ENCODE results near the gene SGTA.
A peak's percentile ranks its signal among the peaks of the same experiment; 100 is the strongest.
"Not testable (repeated sequence)": the region's sequence is repeated elsewhere in the genome, so short reads cannot be mapped to it uniquely, and the experiment has no call there.

Gene SGTA

DNA sequence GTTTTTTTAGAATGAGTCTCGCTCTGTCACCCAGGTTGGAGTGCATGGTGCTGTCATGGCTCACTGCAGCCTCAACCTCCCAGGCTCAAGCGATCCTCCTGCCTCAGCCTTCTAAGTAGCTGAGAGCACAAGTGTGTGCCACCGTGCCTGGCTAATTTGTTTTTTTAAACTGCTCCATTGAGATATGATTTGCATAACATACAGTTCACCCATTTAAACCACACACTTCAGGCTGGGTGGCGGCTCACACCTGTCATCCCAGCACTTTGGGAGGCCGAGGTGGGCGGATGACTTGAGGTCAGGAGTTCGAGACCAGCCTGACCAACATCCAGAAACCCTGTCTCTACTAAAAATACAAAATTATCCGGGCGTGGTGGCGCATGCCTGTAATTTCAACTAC is 9.6 kb upstream of the SGTA start:
- DNase-seq, result not testable (repeated sequence)

DNA sequence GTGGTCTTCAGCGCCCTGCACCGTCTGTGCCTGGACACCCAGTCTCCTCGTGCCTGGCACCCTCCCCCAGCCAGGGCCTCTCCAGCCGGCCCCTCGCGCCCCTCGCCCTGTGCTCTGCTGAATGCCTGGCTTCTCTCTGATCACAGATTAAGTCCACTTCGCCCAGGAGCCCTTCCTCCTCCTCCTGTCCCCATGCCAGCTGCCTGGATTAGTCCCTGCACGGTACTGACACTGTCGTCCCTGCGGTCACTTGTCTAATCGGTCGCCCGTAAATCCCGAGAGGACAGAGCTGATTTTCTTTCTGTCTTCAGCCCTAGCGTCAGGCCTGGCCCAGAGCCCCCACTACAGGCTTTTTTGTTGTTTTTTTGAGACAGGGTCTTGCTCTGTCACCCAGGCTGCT is 8.8 kb upstream of the SGTA start:
- DNase-seq, result no peak

DNA sequence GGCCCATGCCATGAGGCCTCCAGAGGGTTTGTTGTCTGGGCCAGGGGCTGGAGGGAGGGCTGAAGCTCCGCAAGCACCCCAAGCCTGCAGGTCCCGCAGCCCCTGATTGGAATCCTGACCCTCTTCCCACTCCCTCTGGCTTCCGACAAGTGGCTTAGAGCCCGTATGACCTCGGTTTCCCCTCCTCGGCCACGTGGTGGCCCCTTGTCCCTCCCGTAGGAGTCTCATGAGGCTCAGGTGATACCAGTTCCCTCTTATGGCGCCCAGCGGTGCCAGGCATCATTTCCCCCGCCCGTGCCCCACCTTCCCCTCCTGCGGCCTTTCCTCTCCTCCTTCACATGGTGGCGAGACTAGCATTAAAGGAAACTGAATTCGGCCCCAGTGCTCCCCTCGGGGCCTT is 8.4 kb upstream of the SGTA start:
- DNase-seq, result no peak

DNA sequence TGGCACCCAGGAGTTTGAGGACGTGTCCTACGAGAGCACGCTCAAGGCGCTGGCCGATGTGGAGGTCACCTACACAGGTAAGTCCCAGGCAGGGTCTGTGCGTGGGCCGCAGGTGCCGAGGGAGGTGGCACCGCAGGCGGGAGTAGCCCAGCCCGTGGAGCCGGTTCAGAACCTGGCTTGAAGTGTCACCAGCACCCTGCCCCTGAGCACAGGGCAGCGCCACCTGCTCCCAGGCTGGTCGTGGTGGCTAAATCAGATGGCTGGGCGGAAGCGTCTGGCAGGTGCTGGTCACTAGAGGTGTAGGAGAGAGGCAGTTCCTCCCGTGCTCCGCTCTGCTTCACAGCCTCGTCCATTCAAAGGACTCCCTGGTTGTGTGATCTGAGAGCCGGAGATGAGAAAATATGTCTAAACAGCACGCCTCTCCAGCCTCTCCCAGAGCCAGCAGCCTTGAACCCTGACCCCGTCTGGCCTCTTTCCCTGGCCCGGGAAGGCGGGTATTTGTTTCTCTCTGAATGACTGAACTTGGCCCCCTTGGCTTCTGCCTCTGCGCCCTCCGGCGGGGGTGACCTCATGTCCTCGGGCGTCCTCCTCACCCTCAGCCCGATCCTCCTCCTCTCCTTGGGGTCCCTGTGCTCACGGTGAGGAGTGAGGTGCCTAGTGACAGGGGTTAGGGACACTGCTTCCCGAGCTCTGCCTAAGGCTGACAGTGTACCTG is 7.6 kb upstream of the SGTA start:
- DNase-seq, result no peak

DNA sequence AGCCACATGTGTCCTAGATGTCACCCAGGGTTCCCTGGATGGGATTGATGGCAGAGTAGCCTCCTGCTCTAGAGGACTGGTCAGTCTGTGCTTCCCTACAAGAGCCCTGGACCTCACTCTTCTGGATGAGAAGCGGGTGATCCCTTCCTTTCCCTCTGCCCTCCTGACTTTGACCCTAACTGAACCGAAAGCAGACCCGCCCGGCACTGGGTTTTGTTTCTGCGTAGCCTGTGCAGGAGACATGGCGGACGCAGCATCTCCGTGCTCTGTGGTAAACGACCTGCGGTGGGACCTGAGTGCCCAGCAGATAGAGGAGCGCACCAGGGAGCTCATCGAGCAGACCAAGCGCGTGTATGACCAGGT is 7.1 kb upstream of the SGTA start:
- DNase-seq, result no peak

DNA sequence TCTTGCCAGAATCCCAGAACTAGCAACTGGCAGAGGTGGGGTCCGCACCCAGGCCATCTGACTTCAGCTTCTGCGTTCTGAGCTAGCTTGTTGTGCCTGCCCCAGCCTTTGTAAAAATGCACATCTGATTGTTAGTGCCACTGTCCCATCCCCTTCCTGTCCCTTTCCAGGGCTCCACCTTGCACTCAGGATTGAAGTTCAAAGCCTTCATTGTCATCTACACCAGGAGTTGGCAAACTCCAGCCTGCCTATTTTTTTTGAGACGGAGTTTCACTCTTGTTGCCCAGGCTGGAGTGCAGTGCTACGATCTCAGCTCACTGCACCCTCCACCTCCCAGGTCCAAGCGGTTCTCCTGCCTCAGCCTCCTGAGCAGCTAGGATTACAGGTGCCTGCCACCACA is 5.2 kb upstream of the SGTA start:
- no peak for DNase-seq

DNA sequence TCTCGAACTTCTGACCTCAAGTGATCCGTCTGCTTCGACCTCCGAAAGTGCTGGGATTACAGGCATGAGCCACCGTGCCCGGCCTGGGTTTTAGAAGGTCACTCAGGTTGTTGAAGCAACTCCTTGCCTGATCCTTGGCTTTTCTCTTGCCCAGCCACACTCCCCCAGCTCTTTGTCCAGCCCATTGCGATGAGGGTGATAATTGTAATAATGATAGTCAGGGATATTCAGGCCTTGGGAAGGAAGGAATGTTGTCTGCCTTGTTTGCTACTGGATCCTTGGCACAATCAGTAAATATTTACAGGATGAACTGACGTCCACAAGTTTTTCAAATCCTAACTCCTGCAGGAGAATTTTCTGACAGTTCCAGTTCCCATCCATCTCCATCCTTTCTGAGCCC is 4.0 kb upstream of the SGTA start:
- no peak for DNase-seq

DNA sequence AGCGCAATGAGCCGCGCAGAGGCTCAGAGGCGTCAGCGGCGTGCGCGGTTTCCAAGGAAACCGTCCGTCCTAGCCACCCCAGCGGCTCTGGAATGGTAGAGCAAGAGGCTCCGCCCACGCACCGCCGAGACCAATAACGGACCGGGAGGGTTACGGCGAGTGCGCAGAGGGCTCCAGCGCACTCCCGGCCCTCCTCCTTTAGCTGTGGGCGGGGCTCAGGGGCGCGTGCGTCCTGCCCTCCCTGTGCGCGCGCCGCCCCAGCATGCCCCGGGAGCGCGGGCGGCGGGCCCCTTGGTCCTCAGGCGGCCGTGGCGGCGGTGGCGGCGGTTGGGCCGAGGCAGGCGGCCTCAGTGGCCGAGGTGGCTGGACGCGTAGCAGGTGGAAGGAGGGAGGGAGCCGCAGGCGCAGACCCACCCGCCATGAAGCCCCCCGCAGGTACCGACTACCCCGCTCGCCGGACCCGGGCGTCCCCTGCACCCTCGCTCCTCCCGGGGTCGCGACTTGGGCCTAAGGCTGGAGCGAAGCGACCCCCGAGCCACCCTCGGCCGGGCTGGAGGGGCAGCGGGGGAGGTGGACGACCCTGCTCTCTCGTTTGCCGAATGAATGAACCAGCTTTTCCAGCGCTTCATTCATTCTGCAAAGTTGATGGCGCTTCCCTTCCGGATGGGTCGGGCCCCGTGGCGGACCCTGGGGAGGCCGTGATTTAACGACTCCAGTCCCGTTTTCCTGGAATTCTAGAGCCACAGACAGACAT is 2.3 kb upstream of the SGTA start, which contains the start of gene THOP1:
THOP1 (plus strand) TSS at position 260 of the 754 bp plus-strand sequence; CDS start at position 420, 160 bp downstream.
- peak; percentile 98 for DNase-seq

DNA sequence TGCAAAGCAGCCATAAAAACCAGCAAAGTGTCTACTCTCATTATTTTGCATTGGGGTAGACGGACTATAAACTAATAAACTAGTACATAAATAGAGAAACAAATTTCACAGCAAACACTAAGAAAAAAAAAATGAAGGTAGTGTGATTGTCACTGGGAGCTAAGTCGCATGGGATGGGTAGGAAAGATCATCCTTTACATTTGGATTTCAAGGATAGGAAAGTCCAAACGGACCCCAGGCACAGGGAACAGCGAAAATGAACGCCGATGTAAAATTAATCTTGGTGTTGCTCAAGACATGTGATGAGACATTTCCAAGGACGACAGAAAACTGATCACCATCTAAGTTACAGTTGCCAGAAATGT is 690 bp upstream of the SGTA start:
- DNase-seq, result no peak

DNA sequence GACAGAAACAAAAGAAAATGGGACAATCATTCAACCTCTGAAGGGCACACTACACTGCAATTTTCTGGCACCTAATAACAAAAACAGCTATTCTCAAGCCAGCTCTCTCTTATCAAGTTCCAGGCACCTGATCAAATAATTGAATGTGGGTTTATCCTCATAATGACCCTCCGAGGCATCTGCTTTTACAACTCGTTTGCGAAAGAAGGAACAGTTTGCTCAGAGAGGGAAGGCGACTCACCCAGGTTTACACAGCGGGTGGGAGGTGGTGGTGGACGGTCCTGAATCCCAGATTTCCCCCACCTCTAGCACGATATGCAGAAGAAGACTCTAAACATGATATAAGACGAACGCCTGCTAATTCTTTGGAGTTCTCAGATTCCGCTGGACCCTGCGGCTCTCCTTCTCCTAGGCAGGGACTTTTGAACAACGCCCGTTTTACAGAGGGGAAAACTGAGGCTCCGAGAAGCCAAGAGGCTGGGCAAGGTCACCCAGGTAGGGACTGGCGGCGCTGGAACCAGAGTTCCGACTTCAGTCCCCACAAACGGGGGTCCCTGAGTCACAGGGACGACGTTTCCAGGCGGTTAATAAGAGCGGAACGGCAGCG is 641 bp downstream of the SGTA start:
- DNase-seq, result no peak

DNA sequence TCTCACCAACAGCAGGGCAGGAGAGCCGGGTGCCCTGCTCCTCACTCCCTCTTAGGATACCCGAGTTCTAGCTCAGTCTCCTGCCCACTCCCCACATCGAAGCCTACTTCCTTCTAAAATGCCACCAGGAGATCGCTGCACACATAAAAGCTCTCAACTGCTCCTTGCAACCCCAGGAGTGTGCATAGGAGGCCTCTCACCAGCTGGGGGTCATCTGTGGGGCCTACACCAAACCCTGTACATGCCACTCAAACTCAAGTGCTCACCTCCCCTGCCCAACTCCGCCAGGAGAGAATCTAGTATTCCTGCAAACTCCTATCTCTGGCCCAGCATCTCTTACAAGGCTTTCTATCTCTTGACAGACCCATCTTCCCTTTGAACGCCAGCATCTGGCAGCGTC is 2.8 kb downstream of the SGTA start:
- no peak for DNase-seq

DNA sequence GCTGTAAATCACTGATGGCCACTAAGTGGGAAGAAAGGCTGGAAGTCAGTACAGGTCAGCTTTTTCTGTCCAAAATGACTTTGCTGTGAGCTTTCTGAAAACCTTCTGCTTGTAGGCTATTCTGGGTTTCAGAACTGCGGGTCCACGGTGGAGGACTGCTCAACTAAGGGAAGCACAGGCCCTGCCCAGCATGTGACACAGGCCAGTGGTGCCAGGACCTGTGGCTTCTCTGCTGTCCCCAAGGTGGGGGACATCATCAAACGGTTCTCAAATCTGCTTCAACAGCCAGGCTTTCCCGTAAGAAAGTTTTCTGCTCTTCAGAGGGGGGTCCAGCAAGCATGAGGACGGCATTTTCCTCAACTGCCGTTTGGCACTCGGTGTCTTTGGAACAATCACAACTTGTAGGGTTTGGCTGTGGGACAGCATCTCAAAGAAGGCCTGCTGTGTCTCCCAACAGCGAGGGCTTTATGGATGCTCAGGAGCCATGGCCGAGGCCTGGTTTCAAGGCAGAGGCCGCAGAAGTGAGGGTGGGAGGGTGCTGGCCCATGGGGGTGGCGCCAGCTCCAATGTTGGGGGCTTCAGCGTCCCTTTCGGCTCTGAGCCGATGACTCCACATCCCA is 3.8 kb downstream of the SGTA start:
- no peak for DNase-seq

DNA sequence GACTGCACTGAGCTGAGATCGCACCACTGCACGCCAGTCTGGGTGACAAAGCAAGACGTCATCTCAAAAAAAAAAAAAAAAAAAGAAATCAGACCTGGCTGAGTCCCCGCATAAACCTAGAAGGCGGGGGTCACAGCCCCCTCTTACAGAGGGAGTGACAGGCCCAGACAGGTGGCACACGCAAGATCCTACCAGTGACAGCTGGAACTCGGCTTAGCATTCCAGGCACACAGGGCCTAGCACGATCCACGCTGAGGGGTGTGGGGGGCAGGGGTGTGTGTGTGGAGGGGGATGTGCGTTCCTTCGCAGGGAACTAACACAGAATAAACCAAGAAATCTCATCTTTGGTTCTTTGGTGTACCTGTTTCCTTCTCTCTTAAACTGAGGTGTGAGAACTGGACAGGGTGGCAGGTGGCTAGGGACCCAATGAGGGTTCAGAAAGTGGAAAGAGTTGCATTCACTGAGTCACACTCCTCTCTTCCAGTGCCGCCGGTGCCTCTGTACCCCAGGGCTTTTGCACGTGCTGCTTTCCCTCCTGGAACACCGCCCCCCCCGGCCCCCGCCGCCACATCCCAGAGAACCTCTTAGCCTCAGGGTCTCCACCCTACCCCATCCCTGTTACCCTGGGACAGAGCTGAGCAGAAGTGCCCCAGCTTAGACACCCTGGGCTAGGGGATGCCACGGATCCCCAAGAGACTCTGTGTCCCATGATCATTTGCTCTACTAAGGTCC is 5.0 kb downstream of the SGTA start:
- DNase-seq, result no peak

DNA sequence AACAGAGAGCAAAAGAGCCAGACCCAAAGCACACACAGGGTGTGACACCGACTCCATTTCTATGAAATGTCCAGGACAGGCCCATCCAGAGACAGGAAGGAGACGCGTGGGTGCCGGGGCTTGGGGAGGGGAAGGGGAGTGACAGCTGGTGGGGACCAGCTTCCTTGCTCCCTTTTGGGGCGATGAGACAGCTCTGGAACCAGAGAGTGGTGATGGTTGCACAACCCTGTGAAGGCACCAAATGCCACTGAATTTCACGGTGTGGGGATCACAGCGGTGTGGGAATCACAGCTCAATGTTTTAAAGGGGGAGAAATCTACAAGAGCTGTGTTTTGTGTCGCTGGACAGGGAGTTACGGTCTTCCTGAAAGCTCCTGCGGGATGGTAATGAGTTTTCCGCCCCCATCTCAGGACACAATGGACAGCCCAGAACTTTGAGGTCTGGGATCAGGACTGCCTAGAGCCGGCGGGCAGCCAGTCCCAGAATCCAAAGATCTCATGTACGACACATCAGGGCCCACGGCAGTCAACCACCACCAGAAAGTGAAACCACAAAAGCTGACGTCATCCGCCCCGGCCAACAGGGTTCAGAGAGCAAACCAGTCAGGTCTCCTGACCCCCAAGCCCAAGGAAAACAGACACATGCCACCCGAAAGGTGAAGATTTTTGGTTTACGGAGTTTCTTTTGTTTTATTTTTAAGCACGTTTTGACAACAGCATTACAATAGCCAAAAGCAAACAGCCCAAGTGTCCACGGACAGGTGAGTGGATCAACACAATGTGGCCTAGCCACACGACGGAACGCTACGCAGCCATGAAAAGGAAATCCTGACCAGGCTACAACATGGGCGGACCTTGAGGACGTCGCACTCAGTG is 7.3 kb downstream of the SGTA start:
- peak; percentile 33 for DNase-seq

DNA sequence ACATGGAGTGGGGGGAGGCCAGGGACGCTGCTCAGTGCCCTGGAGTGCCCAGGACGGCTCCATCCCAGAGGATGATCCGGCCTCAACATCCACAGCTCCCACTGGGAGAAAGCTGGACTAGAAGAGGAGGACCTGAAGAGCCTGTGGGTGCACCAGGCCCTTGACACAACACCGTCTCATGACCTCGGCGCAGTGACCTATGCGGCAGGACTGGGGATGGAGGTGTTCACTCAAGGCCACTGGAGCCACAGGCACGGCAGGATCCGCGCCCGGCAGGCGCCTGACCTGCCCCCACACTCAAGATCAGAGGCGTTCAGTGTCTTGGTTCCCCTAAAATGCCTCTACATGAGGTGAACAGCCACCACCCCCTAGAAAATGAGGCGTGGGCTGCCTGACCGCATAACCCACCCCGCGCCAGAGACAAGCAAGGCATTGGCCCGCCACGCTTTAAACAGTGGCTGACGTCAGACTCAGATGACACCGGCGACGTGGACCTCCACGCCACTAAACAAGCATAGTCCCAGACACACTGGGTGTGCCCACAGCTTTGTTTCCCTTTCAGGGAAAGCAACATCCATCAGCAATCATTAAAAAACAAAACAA is 8.0 kb downstream of the SGTA start:
- no peak for DNase-seq

DNA sequence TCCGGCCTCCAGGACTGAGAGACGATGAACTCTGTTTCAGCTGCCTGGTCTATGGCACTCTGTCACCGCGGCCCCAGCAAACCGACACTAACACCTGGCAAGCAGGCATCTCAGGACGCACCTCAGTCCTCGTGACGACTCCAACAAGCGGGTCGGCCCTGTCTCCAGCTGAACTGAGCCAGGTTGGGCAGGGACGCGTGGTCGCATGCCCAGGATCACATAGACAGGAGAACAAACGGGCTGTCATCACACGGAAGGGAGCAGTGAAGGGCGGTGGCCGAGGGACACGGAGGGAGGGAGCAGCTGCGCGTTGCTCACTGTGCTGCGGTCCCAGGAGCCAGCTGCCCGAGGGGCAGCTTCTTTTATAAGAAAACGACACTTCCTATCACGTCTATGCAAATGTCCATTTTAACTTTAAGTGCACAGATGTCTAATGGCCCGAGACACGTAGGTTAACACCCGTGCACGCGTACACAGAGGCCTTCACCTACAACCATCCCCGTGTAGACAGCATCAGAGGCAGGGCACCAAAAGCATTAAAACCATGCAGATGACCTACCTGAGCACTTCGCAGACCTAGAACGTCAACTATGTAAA is 8.9 kb downstream of the SGTA start:
- DNase-seq, result no peak

DNA sequence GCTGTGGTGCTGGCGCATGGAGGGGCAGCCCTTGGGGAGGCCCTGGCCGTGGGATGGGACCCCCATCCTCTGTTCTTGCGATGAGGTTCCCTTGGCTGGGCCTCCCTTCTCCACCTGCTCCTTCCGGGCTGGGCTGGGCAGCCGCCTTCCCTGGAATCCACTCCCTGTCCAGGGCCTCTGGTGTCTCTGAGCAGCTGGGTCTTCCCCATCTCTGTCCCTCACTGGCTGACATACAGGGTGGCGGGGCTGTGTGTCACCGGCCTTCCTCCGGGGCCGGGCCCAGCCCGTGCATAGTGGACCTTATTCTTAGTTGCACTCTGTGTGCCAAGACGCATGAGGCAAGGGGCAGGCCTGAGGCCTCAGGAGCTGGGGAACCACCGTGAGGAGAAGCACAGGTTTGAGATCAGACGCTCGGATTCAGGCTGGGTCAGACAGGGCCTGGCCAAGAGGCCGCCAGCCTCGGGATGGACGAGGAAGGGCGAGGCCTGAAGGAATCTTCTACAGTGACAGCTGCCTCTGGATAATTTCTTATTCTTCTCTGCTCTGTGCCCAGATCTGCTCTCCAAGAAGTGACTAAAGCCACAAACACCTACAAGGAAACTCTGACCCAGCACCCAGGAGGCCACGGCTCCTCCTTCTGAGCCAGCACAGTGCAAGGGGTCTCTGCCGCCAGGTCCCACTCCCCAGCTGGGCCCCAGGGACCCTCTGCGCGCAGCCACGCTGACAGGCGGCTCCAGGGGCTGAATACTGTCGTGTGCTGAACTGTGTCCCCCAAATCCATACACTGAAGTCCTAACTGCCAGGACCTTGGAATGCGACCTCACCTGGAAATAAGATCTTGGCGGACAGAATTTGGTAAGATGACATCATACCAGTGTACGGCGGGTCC is 11.0 kb downstream of the SGTA start:
- no peak for DNase-seq

DNA sequence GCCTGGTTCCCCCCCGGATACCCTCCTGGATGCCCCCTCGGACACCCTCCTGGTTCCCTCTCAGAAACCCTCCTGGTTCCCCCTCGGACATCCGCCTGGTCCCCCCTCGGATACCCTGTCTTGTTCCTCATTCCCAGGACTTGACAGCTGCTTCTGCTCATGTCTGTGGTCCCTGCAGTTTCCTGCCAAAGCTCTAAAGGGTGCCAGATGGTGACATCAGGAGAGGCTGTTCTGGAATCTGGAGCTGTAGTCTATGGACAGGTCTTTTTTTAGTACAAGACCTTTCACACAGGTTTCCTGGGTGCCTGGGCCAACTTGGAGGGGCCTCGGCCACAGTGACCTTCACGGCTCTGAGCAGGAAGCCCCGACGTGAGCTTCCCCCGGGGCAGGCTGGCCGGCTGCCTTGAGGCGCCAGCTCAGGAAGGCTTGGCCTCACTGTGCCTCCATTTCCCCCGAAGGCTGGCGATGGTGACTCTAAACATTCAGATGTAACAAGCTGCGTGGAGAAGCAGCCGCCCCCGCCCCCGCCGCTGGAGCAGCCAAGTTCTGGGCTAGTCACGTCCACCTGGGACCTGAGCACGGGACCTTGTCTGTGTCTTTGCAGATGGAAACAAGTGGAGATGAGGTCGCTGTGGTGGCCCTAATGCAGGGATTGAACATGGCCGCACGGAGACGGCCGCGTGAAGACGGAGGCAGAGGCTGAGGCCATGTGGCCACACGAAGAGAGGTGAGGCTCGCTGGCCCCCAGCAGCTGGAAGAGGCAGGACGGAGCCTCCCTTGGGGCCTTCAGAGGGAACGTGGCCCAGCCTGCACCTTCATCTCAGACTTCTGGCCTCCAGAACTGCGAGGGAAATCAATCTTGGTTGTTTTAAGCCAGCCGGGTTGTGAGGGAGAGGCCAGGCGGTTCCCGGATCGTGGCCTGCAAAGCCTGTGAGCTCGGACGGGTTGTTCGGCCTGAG is 12.7 kb downstream of the SGTA start:
- no peak for DNase-seq

DNA sequence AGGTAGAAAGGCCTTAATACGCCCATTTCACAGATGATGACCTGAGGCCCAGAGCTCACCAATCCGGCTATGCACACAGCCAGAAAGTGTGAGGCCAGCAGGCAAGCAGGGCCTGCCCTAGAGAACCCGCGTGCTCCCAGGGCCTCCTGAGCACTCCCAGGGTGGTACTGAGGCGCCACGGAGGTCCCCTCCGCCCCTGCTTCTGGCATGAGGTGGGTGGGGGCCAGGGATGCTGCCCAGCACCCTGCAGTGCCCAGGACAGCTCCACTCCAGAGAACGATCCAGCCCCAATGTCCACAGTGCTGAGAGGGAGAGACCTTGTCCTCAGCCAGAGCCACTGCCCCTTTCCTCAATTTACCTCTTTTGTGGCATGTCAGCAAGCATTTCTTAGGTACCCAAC is 13.9 kb downstream of the SGTA start:
- no peak for DNase-seq

Data from kidney glomerular epithelial cell (primary cell).